ENCODE results near the gene MVB12A. TPM values are rescaled to one million over a fixed set of nuclear protein-coding genes. Genes with fewer than 3 reads are reported as not detected.

Gene MVB12A
- total RNA-seq, 1 donor from 2014 or later = 47.0 TPM

- peak; percentile 69 for DNase-seq (ENCODE audit: low read depth)
Measured at GRCh38 chr19:17441241-17442021, 21.6 kb downstream of the MVB12A start.

GRCh38 chr19:17445526-17446165 lies 25.8 kb downstream of the MVB12A start:
- DNase-seq (ENCODE audit: low read depth) = no peak

- no peak for DNase-seq (ENCODE audit: low read depth)
Measured at GRCh38 chr19:17447704-17448130, 27.9 kb downstream of the MVB12A start.

GRCh38 chr19:17448131-17448967 lies 28.5 kb downstream of the MVB12A start, which contains the start of gene TMEM221:
TSS of gene TMEM221 (minus strand) at chr19:17448668. CDS start at chr19:17448462, 206 bp downstream.
- no peak for DNase-seq (ENCODE audit: low read depth)

- peak; percentile 70 for DNase-seq (ENCODE audit: low read depth)
Measured at GRCh38 chr19:17450264-17451075, 30.6 kb downstream of the MVB12A start.

- no peak for DNase-seq (ENCODE audit: low read depth)
Measured at GRCh38 chr19:17451820-17452219, 32.0 kb downstream of the MVB12A start.

- no peak for DNase-seq (ENCODE audit: low read depth)
Measured at GRCh38 chr19:17454576-17455071, 34.8 kb downstream of the MVB12A start.

- no peak for DNase-seq (ENCODE audit: low read depth)
Measured at GRCh38 chr19:17455308-17456123, 35.7 kb downstream of the MVB12A start.

- DNase-seq (ENCODE audit: low read depth) = no peak
Measured at GRCh38 chr19:17456127-17456526, 36.3 kb downstream of the MVB12A start.

GRCh38 chr19:17457616-17458015 lies 37.8 kb downstream of the MVB12A start:
- DNase-seq (ENCODE audit: low read depth) = no peak

- DNase-seq (ENCODE audit: low read depth) = no peak
Measured at GRCh38 chr19:17458970-17459369, 39.1 kb downstream of the MVB12A start.

GRCh38 chr19:17460372-17461230 lies 40.8 kb downstream of the MVB12A start, which contains the start of gene NXNL1:
TSS of gene NXNL1 (minus strand) at chr19:17460926. CDS start at chr19:17460869, 57 bp downstream.
- no peak for DNase-seq (ENCODE audit: low read depth)

- DNase-seq (ENCODE audit: low read depth) = no peak
Measured at GRCh38 chr19:17466487-17466850, 46.6 kb downstream of the MVB12A start.

GRCh38 chr19:17467471-17468301 lies 47.8 kb downstream of the MVB12A start:
- DNase-seq (ENCODE audit: low read depth) = no peak

GRCh38 chr19:17468302-17469091 lies 48.6 kb downstream of the MVB12A start:
- no peak for DNase-seq (ENCODE audit: low read depth)

- peak; percentile 16 for DNase-seq (ENCODE audit: low read depth)
Measured at GRCh38 chr19:17469092-17469480, 49.2 kb downstream of the MVB12A start.

GRCh38 chr19:17469481-17470067 lies 49.7 kb downstream of the MVB12A start:
- peak; percentile 81 for DNase-seq (ENCODE audit: low read depth)
